ENCODE measurements around the gene POU3F1.

GRCh38 chr1:38077523-38078147 lies 31.0 kb upstream of the POU3F1 start:
- TF ChIP-seq, protein P1, sequence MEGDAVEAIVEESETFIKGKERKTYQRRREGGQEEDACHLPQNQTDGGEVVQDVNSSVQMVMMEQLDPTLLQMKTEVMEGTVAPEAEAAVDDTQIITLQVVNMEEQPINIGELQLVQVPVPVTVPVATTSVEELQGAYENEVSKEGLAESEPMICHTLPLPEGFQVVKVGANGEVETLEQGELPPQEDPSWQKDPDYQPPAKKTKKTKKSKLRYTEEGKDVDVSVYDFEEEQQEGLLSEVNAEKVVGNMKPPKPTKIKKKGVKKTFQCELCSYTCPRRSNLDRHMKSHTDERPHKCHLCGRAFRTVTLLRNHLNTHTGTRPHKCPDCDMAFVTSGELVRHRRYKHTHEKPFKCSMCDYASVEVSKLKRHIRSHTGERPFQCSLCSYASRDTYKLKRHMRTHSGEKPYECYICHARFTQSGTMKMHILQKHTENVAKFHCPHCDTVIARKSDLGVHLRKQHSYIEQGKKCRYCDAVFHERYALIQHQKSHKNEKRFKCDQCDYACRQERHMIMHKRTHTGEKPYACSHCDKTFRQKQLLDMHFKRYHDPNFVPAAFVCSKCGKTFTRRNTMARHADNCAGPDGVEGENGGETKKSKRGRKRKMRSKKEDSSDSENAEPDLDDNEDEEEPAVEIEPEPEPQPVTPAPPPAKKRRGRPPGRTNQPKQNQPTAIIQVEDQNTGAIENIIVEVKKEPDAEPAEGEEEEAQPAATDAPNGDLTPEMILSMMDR (IDR thresholded peaks at IDR 0.05) = no peak
- no peak for TF ChIP-seq POLR2A (IDR thresholded peaks at IDR 0.05)

Data from ovary (tissue), 3 donors.